Measurements from ENCODE around the gene ITGB5.

DNA sequence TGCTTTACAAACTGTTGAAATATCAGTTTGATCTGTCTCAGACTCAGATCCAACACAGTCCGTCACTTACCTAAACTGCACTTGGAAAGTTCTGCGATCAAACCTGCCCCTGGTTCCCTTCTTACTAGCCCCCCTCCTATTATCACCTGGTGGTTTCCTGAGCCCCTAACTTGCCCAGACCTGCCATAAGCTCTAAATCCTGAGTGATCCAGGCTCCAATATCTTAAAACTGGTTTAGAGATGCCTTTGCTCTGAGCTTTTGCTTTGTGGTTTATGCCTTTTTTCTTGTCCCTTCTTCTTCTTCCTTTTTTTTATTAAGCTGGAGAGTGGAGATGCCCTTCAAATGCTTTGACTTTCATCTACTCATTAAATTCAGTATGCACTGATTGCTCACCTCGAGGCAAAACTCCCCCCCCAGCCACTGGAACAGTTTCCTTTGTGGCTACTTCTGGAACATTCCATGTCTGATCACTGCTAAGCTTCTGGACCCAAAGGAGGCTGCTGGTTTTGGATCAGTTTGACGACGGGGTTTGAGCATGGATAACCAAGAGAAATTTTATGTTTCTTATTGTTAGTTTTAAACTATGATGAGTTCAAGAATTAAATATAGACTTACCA is 3.5 kb upstream of the ITGB5 start:
- TF ChIP-seq POLR2A (IDR thresholded peaks at IDR 0.05; ENCODE audit: extremely low read depth, insufficient read length) (no peak), MYC (IDR thresholded peaks at IDR 0.05; ENCODE audit: low read depth, low read length) (no peak)
- TF ChIP-seq, protein P1, sequence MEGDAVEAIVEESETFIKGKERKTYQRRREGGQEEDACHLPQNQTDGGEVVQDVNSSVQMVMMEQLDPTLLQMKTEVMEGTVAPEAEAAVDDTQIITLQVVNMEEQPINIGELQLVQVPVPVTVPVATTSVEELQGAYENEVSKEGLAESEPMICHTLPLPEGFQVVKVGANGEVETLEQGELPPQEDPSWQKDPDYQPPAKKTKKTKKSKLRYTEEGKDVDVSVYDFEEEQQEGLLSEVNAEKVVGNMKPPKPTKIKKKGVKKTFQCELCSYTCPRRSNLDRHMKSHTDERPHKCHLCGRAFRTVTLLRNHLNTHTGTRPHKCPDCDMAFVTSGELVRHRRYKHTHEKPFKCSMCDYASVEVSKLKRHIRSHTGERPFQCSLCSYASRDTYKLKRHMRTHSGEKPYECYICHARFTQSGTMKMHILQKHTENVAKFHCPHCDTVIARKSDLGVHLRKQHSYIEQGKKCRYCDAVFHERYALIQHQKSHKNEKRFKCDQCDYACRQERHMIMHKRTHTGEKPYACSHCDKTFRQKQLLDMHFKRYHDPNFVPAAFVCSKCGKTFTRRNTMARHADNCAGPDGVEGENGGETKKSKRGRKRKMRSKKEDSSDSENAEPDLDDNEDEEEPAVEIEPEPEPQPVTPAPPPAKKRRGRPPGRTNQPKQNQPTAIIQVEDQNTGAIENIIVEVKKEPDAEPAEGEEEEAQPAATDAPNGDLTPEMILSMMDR (IDR thresholded peaks at IDR 0.05; ENCODE audit: low read depth, low read length), result no peak
- TF ChIP-seq, protein P2, sequence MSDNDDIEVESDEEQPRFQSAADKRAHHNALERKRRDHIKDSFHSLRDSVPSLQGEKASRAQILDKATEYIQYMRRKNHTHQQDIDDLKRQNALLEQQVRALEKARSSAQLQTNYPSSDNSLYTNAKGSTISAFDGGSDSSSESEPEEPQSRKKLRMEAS (IDR thresholded peaks at IDR 0.05; ENCODE audit: low read depth, low read length), result no peak
